GM18507 (cell line): Measurements from ENCODE around the gene TUBD1.
"Not testable (repeated sequence)": the region's sequence is repeated elsewhere in the genome, so short reads cannot be mapped to it uniquely, and the experiment has no call there.

Source experiments
- DNase-seq: peaks from one replicate; pipeline ENCODE4 v3.0.0; 2011; ENCODE audit warnings: low read depth; ENCODE audit not compliant: insufficient read length; ENCODE audit errors: extremely low spot score
- FAIRE-seq: peaks from 2 replicates; lab custom pipeline; 2011; peaks lifted over from hg19 to GRCh38; lab: Jason Lieb, UNC

Gene TUBD1

DNA sequence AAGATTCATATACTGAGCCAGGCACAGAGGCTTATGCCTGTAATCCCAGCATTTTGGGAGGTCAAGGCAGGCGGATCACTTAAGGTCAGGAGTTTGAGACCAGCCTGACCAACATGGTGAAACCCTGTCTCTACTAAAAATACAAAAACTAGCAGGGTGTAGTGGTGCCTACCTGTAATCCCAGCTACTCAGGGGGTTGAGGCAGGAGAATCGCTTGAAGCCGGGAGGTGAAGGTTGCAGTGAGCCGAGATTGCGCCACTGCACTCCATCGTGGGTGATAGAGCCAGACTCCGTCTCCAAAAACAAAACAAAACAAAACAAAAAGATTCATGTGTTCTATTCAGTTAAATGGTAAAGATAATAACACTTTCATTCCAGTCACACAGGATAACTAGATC lies 63.9 kb downstream of the TUBD1 start:
- not testable (repeated sequence) for DNase-seq, FAIRE-seq

DNA sequence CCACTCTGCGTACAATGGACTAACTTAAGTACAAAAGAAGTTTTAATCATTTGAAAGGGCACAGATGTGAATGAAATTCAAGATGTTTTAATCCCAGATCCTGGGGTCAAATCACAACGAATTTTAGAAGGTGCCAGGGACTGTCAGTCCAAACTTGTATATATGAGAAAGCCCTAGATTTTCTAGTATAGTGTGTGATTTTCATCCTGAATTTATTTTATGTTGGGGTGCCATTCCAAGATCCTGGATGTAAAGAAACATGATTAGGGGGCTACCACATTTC lies 64.3 kb downstream of the TUBD1 start:
- FAIRE-seq (no peak), DNase-seq (no peak)

DNA sequence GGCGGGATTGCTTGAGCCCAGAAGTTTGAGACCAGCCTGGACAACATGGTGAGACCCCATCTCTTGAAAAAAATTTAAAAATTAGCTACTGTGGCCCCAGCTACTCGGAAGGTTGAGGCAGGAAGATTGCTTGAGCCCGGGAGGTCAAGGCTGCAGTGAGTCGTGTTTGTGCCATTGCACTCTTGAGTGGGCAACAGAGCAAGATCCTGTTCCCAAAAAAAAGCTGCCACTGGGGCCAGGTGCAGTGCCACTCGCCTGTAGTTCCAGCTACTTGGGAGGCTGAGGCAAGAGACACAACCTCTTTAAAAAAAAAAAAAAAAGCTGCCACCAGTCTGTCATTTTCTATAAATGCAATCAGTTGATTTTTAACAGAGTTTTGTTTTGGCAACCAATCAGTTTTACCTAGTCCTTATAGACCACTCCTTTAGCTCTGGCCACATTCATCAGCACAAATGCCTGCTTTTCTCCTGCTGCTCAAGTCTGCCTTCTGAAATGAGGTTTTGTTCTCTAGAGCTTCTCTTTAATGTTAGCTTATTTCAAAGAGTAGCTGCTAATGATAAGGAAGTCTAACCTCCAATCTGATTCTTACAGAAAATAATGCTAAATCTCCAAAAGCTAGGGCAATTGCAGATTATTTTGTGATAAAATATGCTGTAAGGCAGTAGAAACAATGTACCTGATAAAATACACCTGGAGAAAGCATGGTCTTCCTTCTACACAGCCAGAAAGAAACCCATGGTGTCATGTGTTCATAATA lies 64.8 kb downstream of the TUBD1 start:
- DNase-seq (no peak), FAIRE-seq (peak; percentile 87)

DNA sequence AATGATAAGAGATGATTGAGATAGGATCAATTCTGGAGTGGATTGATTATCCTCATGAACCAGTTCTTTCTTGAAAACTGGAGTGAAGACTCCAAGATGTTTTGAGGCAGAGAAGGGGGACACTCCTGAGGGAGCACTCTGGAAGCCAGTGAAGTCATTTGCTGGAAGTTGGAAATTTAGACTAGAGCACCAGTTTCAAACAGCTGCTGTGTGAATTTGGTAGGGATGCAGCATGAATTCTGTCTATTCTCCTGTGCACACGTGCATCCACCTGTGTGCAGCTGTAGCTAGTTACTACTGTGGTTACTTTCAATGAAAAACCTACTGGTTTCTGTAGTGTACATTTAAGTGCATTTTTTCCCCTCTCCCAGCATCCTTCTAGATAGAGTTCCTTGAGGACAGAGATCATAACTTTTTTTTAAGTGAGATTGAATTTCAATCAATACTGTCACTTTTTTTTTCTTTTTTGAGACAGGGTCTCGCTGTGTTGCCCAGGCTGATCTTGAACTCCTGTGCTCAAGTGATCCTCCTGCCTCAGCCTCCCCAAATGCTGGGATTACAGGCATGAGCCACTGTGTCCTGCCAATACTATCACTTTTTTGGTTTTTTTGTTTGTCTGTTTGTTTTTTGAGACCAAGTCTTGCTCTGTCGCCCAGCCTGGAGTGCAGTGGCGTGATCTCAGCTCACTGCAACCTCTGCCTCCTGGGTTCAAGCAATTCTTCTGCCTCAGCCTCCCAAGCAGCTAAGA lies 65.9 kb downstream of the TUBD1 start:
- peak; percentile 76 for FAIRE-seq
- no peak for DNase-seq

DNA sequence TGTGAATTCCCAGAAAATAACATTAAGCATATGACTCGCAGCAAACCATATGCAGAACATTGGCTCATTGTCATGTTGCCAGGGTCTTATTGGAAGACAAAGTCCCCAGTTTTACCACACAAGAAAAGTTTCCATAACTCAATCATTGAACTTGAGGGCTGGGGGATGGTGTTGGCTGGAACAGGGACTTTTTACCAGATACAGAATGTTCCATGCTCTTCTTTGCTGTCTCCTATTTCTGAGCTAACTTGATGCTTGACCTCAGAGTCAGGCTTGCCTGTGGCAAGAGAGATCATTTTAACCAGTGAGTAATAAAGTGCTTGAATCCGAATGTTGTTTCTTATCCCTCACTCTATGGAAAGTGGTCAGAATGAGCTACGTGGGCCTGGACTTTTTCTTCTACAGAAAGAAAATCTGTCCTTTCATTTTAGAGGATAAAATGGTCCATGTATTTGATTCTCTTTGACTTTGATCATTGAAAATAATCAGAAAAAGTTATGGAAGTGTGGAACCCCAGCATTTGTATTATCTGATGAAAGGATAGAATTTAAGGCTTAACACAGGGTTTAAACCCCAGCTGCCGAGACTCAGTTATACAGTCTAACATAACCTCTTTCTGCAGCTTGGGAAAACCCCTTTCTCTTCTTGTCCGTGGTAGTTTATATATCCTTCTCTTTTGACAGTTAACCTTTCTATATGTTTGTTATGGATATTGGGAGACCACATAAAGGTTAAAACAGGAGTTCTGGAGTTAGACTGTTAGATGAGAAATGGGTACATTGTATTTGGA lies 67.0 kb downstream of the TUBD1 start:
- peak; percentile 80 for FAIRE-seq
- DNase-seq, result no peak

DNA sequence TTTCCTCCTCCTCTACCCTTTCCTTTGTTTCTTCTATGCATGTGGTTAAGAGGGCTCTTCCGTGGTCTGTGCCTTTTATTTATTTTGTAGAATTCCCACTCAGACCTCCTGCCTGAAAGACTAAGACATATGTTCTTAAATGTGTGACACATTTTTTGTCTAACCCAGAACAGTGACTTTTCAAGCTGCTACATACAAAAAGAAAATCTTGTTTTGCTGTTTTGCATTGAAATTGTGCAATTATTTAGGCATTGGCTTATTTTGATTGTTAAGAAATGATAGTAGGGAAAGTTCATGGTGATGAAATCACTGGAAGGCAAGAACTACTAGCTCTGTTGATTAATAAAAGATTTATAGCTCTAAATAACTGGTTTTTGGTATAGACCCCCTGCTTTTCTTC lies 76.8 kb downstream of the TUBD1 start:
- DNase-seq, result no peak

DNA sequence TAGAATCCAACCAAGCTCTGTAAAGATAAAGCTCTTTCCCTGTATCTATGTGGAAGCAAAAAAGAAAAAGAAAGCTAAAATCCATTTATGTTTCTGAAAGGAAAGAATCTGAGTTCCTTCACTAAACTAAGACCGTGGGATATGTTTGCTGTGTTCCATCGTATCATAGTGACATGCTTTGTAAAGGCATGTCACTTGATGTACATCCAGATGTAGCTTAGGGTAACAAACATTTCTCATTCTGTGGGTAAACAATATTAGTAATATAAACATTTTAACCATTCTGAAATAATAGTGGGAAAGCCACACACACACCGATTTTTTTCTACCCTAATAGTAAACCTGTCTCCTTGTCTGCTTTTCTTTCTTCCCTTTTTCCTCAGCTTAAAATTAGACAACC lies 78.1 kb downstream of the TUBD1 start:
- peak; percentile 41 for FAIRE-seq

More for the DNA sequence above, 76.8 kb downstream of the TUBD1 start:
- FAIRE-seq, result no peak

DNA sequence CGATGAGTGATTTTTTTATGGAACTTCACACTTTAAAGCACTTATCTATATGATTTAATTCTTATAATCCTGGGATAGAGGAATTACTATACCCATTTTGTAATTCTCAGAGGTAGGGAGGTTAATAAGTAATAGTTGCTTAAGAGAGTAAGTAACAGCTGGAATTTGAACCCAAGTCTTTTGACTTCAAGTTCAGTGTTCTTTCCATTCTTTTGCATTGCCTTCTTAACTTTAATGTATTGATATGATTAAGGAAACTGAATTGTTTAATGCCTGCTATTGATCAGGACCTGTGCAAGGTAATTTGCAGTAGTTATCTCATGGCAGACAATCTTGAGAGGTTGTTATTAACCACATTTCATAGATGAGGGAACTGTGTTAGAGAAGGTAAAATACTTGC lies 78.5 kb downstream of the TUBD1 start:
- FAIRE-seq, result no peak
- no peak for DNase-seq

More for the DNA sequence above, 78.1 kb downstream of the TUBD1 start:
- DNase-seq, result no peak

DNA sequence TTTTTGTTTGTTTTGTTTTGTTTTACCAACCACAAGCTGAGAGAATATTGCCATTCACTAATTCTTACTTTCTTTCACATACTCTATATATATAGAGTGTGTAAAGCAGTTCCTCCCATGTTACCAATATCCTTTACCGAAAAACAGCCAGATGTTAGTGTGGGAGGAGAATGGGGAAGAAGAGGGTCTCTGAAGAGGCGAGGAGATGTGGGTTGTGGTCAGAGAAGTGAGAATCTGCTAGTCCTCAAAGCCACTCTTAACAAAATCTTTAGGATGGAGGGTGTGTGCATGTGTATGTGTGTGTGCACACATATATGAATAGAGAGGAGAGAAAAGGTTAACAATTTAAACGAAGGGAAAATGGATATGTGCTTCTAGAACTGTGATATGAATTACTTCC lies 80.6 kb downstream of the TUBD1 start:
- FAIRE-seq, result peak; percentile 82
- no peak for DNase-seq

DNA sequence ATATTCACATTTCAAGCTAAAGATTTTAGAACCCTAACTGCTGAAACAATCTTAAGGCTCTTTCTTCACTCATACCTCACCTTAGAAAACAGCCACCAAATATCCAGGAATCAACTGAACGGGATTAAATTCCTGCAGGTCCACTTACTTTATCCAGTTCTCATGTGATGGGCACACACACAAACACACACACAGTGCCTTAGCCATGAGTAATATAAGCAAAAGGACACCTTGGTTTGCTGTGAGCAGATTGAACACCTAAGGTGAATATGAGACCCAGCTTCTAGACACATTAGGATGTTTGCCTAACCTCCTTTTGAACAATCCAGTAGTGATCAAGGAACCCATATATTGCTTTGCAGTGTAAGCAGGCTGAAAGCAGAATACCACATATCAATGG lies 81.5 kb downstream of the TUBD1 start:
- DNase-seq, result no peak
- FAIRE-seq, result no peak

DNA sequence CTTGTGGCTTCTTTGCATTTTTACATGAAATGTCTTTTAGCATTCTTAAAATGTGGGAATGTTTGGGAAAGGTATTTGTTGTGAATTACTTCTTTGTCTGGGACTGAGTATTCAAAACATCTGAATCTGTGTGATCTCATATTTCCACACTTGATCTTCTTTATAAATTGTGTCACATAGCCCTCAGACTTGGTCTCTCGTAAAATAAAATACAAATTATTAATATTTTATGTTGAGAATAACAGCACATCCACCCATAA lies 81.9 kb downstream of the TUBD1 start:
- DNase-seq, result no peak

More for the DNA sequence above, 81.9 kb downstream of the TUBD1 start:
- no peak for FAIRE-seq
